H1 (cell line): ENCODE measurements around the gene CAMTA1. TPM values are rescaled to one million over a fixed set of nuclear protein-coding genes. Genes with fewer than 3 reads are reported as not detected.

Source experiments
- CHD2 ChIP-seq: IDR thresholded peaks from 2 replicates; pipeline ENCODE4 v1.6.1; 2012; ENCODE audit warnings: low read length, improper control_type of control experiment
- CREB1 ChIP-seq: IDR thresholded peaks from 2 replicates; pipeline ENCODE4 v1.6.1; 2012; ENCODE audit warnings: inconsistent platforms
- E2F6 ChIP-seq: IDR thresholded peaks from 2 replicates; pipeline ENCODE4 v1.6.1; 2012; ENCODE audit warnings: inconsistent platforms
- EGR1 ChIP-seq: IDR thresholded peaks from 2 replicates; pipeline ENCODE4 v1.6.1; 2011; ENCODE audit warnings: low read depth, low read length, borderline replicate concordance
- JUN ChIP-seq: IDR thresholded peaks from 2 replicates; pipeline ENCODE4 v1.6.1; 2011; ENCODE audit warnings: low read depth, mild to moderate bottlenecking, improper control_type of control experiment, low read length
- MAX ChIP-seq: IDR thresholded peaks from 2 replicates; pipeline ENCODE4 v1.6.1; 2012; ENCODE audit warnings: inconsistent platforms
- SP1 ChIP-seq: IDR thresholded peaks from 2 replicates; pipeline ENCODE4 v1.6.1; 2011; ENCODE audit warnings: low read depth, low read length
- SP2 ChIP-seq: IDR thresholded peaks from 2 replicates; pipeline ENCODE4 v1.6.1; 2012; ENCODE audit warnings: mild to moderate bottlenecking, low read length, inconsistent platforms
- polyA plus RNA-seq, 7 experiments: library from polyadenylated mRNA; depleted of rRNA in 3 of 7; stranded (reverse) in 5 of 7; unstranded in 2 of 7; fragments of >200 nt in 5 of 7; fragments of 200-250 nt in 2 of 7; gene quantifications; 1 replicate in 5 of 7; 2 replicates in 1 of 7; 4 replicates in 1 of 7; pipeline versions ENCODE4 v1.2.1 to v1.2.3, GENCODE V29; 2011 to 2013; ENCODE audit warnings: missing spikeins in 2 of 7, mixed read lengths in 2 of 7
- total RNA-seq: library from RNA; stranded (reverse); fragmentation: NEBNext Ultra II Directional; extraction: Animal tissue kit (Norgen Biotek cat#: 25700); gene quantifications from 2 replicates; pipeline ENCODE4 v1.2.1, GENCODE V29; 2021

The CAMTA1 gene
- total and polyA plus RNA-seq, 2 of the 8 experiments (the other 6 are each of a cell fraction or from before 2014, with no cell fraction given): 65.0 to 119 TPM

GRCh38 chr1:7783826-7784491 lies 998.7 kb downstream of the CAMTA1 start, which contains the start of gene PER3 (continued):
- TF ChIP-seq E2F6: peak; percentile 70; the same call in 1 of the 2 replicates
- TF ChIP-seq MAX: peak; percentile 92
- peak; percentile 35; the same call in 1 of the 2 replicates for TF ChIP-seq SP2
- TF ChIP-seq CHD2: no peak
- TF ChIP-seq CREB1: peak; percentile 43; the same call in 1 of the 2 replicates
- no peak for TF ChIP-seq JUN
- peak; percentile 55; the same call in 1 of the 2 replicates for TF ChIP-seq SP1
- peak; percentile 31; the same call in 1 of the 2 replicates for TF ChIP-seq EGR1
